ENCODE results near the gene MOSMO.

Gene MOSMO

GRCh38 chr16:22007509-22008214 lies at the start of gene MOSMO:
Gene MOSMO (plus strand): TSS chr16:22008111. CDS start chr16:22008302, 191 bp downstream.
- Mint-ChIP-seq H3K27me3 (ENCODE audit: low read depth, poor library complexity) (peaks cover 55% of the 10 kb centered on the region), H3K27ac (no peak within 1 kb of the TSS), H3K4me1 (peaks cover 40% of the 10 kb centered on the region), H3K4me3 (peak within 1 kb of the TSS; percentile 94), H3K36me3 (ENCODE audit: low read depth) (peaks cover 7% of the 10 kb centered on the region), H3K9me3 (no peaks in the 10 kb centered on the region)
- DNase-seq = peak; percentile 70
- TF ChIP-seq, protein P1, sequence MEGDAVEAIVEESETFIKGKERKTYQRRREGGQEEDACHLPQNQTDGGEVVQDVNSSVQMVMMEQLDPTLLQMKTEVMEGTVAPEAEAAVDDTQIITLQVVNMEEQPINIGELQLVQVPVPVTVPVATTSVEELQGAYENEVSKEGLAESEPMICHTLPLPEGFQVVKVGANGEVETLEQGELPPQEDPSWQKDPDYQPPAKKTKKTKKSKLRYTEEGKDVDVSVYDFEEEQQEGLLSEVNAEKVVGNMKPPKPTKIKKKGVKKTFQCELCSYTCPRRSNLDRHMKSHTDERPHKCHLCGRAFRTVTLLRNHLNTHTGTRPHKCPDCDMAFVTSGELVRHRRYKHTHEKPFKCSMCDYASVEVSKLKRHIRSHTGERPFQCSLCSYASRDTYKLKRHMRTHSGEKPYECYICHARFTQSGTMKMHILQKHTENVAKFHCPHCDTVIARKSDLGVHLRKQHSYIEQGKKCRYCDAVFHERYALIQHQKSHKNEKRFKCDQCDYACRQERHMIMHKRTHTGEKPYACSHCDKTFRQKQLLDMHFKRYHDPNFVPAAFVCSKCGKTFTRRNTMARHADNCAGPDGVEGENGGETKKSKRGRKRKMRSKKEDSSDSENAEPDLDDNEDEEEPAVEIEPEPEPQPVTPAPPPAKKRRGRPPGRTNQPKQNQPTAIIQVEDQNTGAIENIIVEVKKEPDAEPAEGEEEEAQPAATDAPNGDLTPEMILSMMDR (IDR thresholded peaks at IDR 0.05) = no peak

DNA sequence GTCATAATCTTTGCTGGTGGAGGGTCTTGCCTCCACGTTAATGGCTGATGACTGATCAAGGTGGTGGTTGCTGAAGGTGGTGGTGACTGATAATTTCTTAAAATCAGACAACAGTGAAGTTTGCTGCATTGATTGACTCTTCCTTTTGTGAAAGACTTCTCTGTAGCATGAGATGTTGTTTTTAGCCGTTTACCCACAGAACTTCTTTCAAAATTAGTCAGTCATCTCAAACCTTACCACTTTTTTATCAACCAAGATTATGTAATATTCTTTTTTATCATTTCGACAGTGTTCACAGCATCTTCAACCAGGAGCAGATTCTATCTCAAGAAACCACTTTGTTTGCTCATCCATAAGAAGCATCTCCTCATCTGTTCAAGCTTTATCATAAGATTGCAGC lies 48.9 kb upstream of the MOSMO start:
- Mint-ChIP-seq H3K4me1 (peaks cover 6% of the 10 kb centered on the region), H3K27me3 (ENCODE audit: low read depth, poor library complexity) (no peaks in the 10 kb centered on the region), H3K4me3 (no peak overlapping the region), H3K36me3 (ENCODE audit: low read depth) (peaks cover 60% of the 10 kb centered on the region), H3K9me3 (no peaks in the 10 kb centered on the region), H3K27ac (no peak overlapping the region)
- DNase-seq = no peak
- TF ChIP-seq, protein P1 (IDR thresholded peaks at IDR 0.05) = no peak

DNA sequence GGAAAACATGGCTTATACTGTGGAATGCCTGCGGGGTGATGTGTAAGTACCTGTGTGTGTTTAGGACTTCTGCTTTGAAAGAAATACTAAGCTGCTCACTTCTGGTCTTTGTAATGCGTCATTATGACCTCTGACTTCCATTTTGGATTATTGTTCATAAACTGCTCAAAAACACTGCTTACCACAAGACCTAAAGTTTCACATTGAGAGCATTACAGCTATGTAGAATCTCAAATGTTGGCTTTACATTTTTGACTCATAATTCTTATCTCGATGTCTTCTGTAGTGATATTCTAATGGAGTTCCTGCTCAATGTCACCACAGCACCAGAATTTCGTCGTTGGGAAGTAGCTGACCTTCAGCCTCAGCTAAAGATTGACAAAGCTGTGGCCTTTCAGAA lies 45.4 kb upstream of the MOSMO start:
- TF ChIP-seq, protein P1 (IDR thresholded peaks at IDR 0.05) = no peak
- H3K36me3 Mint-ChIP-seq (ENCODE audit: low read depth) = peaks cover 73% of the 10 kb centered on the region
- no peaks in the 10 kb centered on the region for H3K9me3 Mint-ChIP-seq
- DNase-seq = no peak
- no peak overlapping the region for H3K4me3 Mint-ChIP-seq
- H3K27ac Mint-ChIP-seq = no peak overlapping the region
- H3K4me1 Mint-ChIP-seq = no peaks in the 10 kb centered on the region
- H3K27me3 Mint-ChIP-seq (ENCODE audit: low read depth, poor library complexity) = no peaks in the 10 kb centered on the region

GRCh38 chr16:21963887-21964286 lies 44.0 kb upstream of the MOSMO start:
- peaks cover 71% of the 10 kb centered on the region for H3K36me3 Mint-ChIP-seq (ENCODE audit: low read depth)
- TF ChIP-seq, protein P1 (IDR thresholded peaks at IDR 0.05) = no peak
- no peaks in the 10 kb centered on the region for H3K4me1 Mint-ChIP-seq
- no peak overlapping the region for H3K27ac Mint-ChIP-seq
- H3K4me3 Mint-ChIP-seq = no peak overlapping the region
- no peaks in the 10 kb centered on the region for H3K27me3 Mint-ChIP-seq (ENCODE audit: low read depth, poor library complexity)
- no peak for DNase-seq
- H3K9me3 Mint-ChIP-seq = no peaks in the 10 kb centered on the region

- Mint-ChIP-seq H3K4me3 (no peak overlapping the region), H3K9me3 (no peaks in the 10 kb centered on the region), H3K4me1 (no peaks in the 10 kb centered on the region), H3K27me3 (ENCODE audit: low read depth, poor library complexity) (no peaks in the 10 kb centered on the region), H3K27ac (no peak overlapping the region), H3K36me3 (ENCODE audit: low read depth) (peaks cover 67% of the 10 kb centered on the region)
- DNase-seq = no peak
- TF ChIP-seq, protein P1 (IDR thresholded peaks at IDR 0.05) = no peak
These were observed 43.6 kb upstream of the MOSMO start for GRCh38 chr16:21964353-21964752.

GRCh38 chr16:21971856-21972255 lies 36.1 kb upstream of the MOSMO start:
- Mint-ChIP-seq H3K27ac (no peak overlapping the region), H3K9me3 (no peaks in the 10 kb centered on the region), H3K4me3 (no peak overlapping the region), H3K4me1 (peaks cover 5% of the 10 kb centered on the region), H3K36me3 (ENCODE audit: low read depth) (peaks cover 40% of the 10 kb centered on the region), H3K27me3 (ENCODE audit: low read depth, poor library complexity) (peaks cover 4% of the 10 kb centered on the region)
- no peak for DNase-seq
- TF ChIP-seq, protein P1 (IDR thresholded peaks at IDR 0.05) = no peak
